Muscle layer of colon (tissue), 2 donors: ENCODE data around the gene TMEM127.

Source experiments
- H3K27ac ChIP-seq: one replicate; pipeline ENCODE4 v1.7.0; 2013; ENCODE audit warnings: low read depth, mild to moderate bottlenecking, low read length, moderate library complexity
- H3K27me3 ChIP-seq, 2 donors: one replicate each; pipeline ENCODE4 v1.7.0; 2013; ENCODE audit warnings: low read length in 2 of 2, mild to moderate bottlenecking in 2 of 2; ENCODE audit not compliant: insufficient read depth in 2 of 2, control insufficient read depth in 1 of 2
- H3K36me3 ChIP-seq: one replicate; pipeline ENCODE4 v1.7.0; 2013; ENCODE audit warnings: mild to moderate bottlenecking, low read length; ENCODE audit not compliant: insufficient read depth
- H3K4me1 ChIP-seq: one replicate; pipeline ENCODE4 v1.7.0; 2013; ENCODE audit warnings: mild to moderate bottlenecking, low read length; ENCODE audit not compliant: insufficient read depth
- H3K4me3 ChIP-seq, 2 donors: one replicate each; pipeline ENCODE4 v1.7.0; 2013; ENCODE audit warnings: low read length in 2 of 2, low read depth in 1 of 2, mild to moderate bottlenecking in 1 of 2, moderate library complexity in 1 of 2
- H3K9ac ChIP-seq: one replicate; pipeline ENCODE4 v1.7.0; 2013; ENCODE audit warnings: low read length
- H3K9me3 ChIP-seq: one replicate; pipeline ENCODE4 v1.7.0; 2013; ENCODE audit warnings: mild to moderate bottlenecking, low read length
- donor health status: abdominal sarcoma.
- donor health status: Adenocarcinoma of cecum.

TMEM127 gene

DNA sequence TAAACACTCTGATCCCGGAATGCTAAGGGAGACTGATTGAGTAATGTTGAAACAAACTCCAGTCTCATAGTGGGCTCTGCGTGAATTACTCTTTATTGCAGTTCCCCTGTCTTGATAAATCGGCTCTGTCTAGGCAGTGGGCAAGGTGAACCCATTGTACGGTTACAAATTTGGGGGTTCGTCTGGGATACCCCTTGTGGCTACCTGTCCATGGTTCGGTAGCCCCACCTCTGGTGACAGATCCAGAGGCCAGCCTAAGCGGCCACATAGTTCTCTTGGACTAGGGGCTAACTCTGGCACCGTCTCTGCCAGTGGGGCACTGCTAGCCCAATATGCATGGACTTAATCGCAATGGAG lies 56.1 kb downstream of the TMEM127 start:
- Histone ChIP-seq H3K9me3 (no peaks in the 10 kb centered on the region), H3K36me3 (no peaks in the 10 kb centered on the region), H3K27ac (peak overlapping the region; percentile 93), H3K4me1 (peaks cover 37% of the 10 kb centered on the region), H3K9ac (no peak overlapping the region), H3K4me3 (peak overlapping the region; percentile 62 to 76), H3K27me3 (no peaks in the 10 kb centered on the region)

- no peaks in the 10 kb centered on the region for H3K27me3 ChIP-seq
- H3K9ac ChIP-seq, result peak overlapping the region; percentile 57
Measured at GRCh38 chr2:96209011-96209728, 56.6 kb downstream of the TMEM127 start.

DNA sequence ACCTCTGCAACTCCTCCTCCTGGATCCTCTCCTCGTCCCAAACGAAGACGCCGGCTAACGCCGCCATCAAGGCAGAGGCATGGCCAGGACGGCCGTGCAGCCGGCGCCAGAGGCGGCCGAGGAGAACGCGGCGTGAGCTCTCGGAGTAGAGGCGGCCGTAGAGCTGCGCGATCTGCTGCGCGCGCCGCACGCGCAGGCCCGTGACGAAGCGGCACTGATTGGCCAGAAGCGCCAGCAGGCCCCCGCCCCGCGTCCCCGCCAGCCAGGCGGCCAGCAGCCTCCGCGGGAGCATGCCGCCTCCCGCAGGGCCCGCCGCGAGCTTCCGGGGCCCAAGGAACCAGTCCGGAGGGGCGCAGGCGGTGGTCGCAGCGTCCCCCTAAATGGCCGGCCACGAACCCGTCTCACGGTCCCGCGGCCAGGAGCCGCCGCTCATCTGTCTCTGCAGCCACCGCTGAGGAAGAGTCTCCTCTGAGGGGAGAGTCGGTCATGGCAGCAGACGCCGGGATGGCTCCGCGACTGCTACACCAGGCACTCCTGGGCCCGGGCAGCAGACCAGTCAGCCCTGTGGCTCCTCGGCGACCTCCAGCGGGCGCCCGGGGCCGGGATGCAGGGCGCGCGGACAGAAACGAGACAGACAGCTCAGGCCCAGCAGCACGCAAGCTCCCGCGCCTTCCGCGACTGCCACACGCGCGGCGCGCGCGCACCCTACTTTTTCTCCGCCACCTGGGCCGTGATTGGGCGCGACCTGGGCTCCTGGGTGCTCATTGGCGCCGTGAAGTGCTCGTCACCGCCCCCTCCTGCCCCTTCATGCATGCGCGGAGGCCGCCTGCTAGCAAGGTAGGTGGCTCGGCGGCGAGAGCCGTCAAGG lies 57.4 kb downstream of the TMEM127 start, which contains the start of gene STARD7:
TSS of gene STARD7 (minus strand) at position 685 of the 868 bp plus-strand sequence. CDS start at position 292, 393 bp downstream.
- Histone ChIP-seq H3K27ac (peak within 1 kb of the TSS; percentile 93), H3K27me3 (no peaks in the 10 kb centered on the region), H3K9me3 (no peaks in the 10 kb centered on the region), H3K9ac (peak within 1 kb of the TSS; percentile 63), H3K4me3 (peak within 1 kb of the TSS; percentile 62 to 76), H3K36me3 (no peaks in the 10 kb centered on the region), H3K4me1 (peaks cover 50% of the 10 kb centered on the region)

More at GRCh38 chr2:96209011-96209728, 56.6 kb downstream of the TMEM127 start:
- H3K27ac ChIP-seq, result peak overlapping the region; percentile 93
- no peaks in the 10 kb centered on the region for H3K36me3 ChIP-seq
- peaks cover 42% of the 10 kb centered on the region for H3K4me1 ChIP-seq
- no peaks in the 10 kb centered on the region for H3K9me3 ChIP-seq
- H3K4me3 ChIP-seq, result peak overlapping the region; percentile 62 to 76

DNA sequence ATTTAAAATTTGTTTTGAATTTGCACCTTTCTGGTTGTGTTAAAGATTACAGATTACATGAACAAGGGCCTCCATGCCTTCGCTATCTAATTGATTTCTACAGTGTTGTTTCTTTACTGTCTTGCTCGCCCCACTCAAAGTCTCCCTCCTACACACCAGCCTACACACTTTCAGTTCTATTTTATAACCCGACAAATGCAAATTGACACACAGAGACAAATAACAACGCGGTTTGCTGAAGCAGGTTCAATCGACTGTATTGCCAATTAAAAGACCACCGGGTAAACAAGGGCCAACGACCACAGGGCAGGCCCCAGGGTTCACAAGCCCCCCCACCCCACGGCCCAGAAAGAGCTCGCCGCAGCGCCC lies 58.0 kb downstream of the TMEM127 start:
- H3K4me3 ChIP-seq, result peak overlapping the region; percentile 62 to 76
- H3K27ac ChIP-seq, result peak overlapping the region; percentile 93
- no peaks in the 10 kb centered on the region for H3K27me3 ChIP-seq
- H3K9me3 ChIP-seq, result no peaks in the 10 kb centered on the region
- no peaks in the 10 kb centered on the region for H3K36me3 ChIP-seq
- H3K4me1 ChIP-seq, result peaks cover 50% of the 10 kb centered on the region
- peak overlapping the region; percentile 63 for H3K9ac ChIP-seq

GRCh38 chr2:96207073-96207773 lies 58.6 kb downstream of the TMEM127 start:
- Histone ChIP-seq H3K9me3 (no peaks in the 10 kb centered on the region), H3K27ac (peak overlapping the region; percentile 19), H3K27me3 (no peaks in the 10 kb centered on the region), H3K36me3 (no peaks in the 10 kb centered on the region), H3K9ac (peak overlapping the region; percentile 63), H3K4me1 (peaks cover 54% of the 10 kb centered on the region), H3K4me3 (peak overlapping the region; percentile 62 to 76)

- no peak overlapping the region for H3K27ac ChIP-seq
- no peaks in the 10 kb centered on the region for H3K36me3 ChIP-seq
- no peaks in the 10 kb centered on the region for H3K27me3 ChIP-seq
- H3K9ac ChIP-seq, result no peak overlapping the region
- no peaks in the 10 kb centered on the region for H3K9me3 ChIP-seq
- H3K4me1 ChIP-seq, result peaks cover 62% of the 10 kb centered on the region
- no peak overlapping the region for H3K4me3 ChIP-seq
Measured at GRCh38 chr2:96205888-96206287, 59.9 kb downstream of the TMEM127 start.

GRCh38 chr2:96204836-96205624 lies 60.8 kb downstream of the TMEM127 start:
- Histone ChIP-seq H3K4me1 (peaks cover 62% of the 10 kb centered on the region), H3K9ac (no peak overlapping the region), H3K9me3 (no peaks in the 10 kb centered on the region), H3K27me3 (no peaks in the 10 kb centered on the region), H3K27ac (peak overlapping the region; percentile 59), H3K36me3 (no peaks in the 10 kb centered on the region), H3K4me3 (peak overlapping the region in 1 of 2 donors; percentile 10)

GRCh38 chr2:96203130-96204028 lies 62.4 kb downstream of the TMEM127 start:
- H3K27me3 ChIP-seq, result no peaks in the 10 kb centered on the region
- no peaks in the 10 kb centered on the region for H3K9me3 ChIP-seq
- H3K9ac ChIP-seq, result no peak overlapping the region
- H3K4me3 ChIP-seq, result no peak overlapping the region
- H3K27ac ChIP-seq, result no peak overlapping the region
- peaks cover 59% of the 10 kb centered on the region for H3K4me1 ChIP-seq
- no peaks in the 10 kb centered on the region for H3K36me3 ChIP-seq

DNA sequence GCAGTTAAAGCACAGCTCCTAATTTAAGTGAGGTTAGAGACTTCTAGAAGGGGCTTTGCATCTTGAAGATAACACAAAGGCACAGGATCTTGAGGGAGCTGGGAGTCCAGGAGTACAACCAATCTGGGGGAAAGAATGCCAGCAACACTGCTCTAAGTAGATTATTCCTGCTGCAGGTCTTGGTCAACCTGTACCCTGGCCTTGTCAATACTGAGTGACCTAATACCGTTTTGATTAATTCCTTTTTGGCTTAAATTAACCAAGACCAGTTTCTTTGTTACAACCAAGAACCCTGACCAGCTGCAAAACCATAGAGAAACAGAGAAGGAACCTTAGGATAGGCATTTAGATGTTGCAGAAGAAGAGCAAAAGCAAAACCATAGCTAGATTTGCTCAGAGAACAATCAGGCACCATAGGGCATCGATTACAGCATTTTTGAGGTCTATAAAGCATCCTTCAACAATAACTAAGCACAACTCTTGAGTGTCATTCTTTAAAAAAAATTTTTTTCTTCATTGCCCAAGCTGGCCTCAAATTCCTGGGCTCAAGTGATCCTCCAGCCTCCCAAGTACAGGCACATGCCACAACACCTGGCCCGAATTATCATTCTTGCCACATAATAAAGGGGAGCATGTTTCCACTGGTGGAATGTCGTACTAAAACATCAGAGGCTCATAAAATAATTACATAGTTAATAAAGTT lies 63.5 kb downstream of the TMEM127 start:
- H3K4me1 ChIP-seq, result peaks cover 58% of the 10 kb centered on the region
- H3K36me3 ChIP-seq, result no peaks in the 10 kb centered on the region
- H3K9ac ChIP-seq, result no peak overlapping the region
- H3K27me3 ChIP-seq, result no peaks in the 10 kb centered on the region
- no peaks in the 10 kb centered on the region for H3K9me3 ChIP-seq
- H3K27ac ChIP-seq, result no peak overlapping the region
- H3K4me3 ChIP-seq, result no peak overlapping the region

GRCh38 chr2:96201338-96201737 lies 64.5 kb downstream of the TMEM127 start:
- H3K27ac ChIP-seq, result no peak overlapping the region
- H3K4me3 ChIP-seq, result no peak overlapping the region
- H3K9ac ChIP-seq, result no peak overlapping the region
- peaks cover 50% of the 10 kb centered on the region for H3K4me1 ChIP-seq
- H3K27me3 ChIP-seq, result no peaks in the 10 kb centered on the region
- H3K36me3 ChIP-seq, result no peaks in the 10 kb centered on the region
- no peaks in the 10 kb centered on the region for H3K9me3 ChIP-seq
